GM19463 (cell line): ENCODE data around the gene CEP152.
"Not testable (repeated sequence)": the region's sequence is repeated elsewhere in the genome, so short reads cannot be mapped to it uniquely, and the experiment has no call there.

Experiments used
- ATAC-seq: cut with Tn5 transposase; IDR thresholded peaks from one replicate; pipeline ENCODE4 v1.9.1; 2021; ENCODE audit warnings: mild to moderate bottlenecking, moderate library complexity; ENCODE audit not compliant: unreplicated experiment

CEP152 gene, protein sequence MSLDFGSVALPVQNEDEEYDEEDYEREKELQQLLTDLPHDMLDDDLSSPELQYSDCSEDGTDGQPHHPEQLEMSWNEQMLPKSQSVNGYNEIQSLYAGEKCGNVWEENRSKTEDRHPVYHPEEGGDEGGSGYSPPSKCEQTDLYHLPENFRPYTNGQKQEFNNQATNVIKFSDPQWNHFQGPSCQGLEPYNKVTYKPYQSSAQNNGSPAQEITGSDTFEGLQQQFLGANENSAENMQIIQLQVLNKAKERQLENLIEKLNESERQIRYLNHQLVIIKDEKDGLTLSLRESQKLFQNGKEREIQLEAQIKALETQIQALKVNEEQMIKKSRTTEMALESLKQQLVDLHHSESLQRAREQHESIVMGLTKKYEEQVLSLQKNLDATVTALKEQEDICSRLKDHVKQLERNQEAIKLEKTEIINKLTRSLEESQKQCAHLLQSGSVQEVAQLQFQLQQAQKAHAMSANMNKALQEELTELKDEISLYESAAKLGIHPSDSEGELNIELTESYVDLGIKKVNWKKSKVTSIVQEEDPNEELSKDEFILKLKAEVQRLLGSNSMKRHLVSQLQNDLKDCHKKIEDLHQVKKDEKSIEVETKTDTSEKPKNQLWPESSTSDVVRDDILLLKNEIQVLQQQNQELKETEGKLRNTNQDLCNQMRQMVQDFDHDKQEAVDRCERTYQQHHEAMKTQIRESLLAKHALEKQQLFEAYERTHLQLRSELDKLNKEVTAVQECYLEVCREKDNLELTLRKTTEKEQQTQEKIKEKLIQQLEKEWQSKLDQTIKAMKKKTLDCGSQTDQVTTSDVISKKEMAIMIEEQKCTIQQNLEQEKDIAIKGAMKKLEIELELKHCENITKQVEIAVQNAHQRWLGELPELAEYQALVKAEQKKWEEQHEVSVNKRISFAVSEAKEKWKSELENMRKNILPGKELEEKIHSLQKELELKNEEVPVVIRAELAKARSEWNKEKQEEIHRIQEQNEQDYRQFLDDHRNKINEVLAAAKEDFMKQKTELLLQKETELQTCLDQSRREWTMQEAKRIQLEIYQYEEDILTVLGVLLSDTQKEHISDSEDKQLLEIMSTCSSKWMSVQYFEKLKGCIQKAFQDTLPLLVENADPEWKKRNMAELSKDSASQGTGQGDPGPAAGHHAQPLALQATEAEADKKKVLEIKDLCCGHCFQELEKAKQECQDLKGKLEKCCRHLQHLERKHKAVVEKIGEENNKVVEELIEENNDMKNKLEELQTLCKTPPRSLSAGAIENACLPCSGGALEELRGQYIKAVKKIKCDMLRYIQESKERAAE (N-terminal part only)

DNA sequence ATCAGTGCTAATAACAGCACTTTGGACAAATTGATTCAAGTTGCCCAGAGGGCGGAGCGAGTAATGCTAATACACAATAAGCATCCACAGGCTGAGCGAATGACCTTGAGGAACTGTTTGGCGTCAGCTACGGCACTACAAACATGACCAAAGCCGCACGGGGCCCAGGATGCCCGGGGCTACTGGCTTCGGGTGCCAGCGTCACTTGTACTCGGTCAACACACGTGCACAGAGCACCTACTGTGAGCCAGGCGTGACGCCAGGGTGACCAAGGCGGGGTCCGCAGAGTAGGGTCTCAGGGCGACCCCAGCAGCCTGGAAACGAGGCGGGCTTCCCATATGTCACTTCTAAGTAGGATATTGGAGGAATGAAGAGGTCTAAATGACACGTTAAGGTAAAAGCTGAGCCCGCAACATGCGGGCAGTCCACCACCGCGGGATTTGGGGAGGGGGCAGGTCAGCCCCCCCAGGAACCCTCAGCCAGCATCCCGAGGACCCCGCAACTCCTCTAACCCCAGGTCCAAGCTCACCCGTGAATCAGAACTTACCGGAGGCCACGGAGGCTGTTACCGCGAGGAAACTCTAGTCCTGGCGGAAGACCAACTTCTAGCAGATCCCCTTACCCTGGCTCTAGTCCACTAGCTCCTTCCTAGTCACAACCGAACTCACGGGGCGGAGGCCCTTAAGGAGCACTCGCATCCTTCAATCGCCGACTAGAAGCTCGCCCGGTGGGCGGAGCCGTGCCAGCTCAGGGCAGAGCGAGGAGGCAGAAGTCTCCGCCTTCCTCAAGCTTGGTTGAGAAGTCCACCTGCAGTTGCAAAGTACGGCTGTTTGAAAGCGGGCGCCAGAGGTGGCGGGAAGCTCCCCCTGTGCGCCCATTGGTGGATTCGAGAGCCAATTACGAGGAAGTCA is at the start of gene CEP152:
CEP152 (minus strand) TSS at position 656 of the 911 bp plus-strand sequence. CDS start 5,420 bp downstream, outside the sequence.
- ATAC-seq, result peak; percentile 92

DNA sequence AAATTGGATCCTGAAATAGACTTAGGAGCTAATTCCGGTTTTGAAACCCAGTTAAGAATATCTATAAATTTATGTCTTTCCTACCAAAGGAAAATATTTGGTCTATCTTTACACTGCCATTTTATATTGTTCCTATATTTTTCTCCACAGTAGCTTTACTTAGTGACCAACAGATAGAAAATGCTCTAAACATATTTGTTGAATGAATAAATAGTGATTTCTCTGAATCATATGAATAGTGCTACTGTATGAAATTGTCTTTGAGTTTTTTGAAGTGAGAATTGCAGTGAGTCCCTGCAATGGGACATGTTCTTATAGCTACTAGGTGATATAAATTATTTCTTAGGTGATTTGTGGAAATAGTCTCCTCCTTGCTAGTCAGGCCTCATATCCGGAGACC is 48.6 kb upstream of the CEP152 start:
- ATAC-seq, result no peak

DNA sequence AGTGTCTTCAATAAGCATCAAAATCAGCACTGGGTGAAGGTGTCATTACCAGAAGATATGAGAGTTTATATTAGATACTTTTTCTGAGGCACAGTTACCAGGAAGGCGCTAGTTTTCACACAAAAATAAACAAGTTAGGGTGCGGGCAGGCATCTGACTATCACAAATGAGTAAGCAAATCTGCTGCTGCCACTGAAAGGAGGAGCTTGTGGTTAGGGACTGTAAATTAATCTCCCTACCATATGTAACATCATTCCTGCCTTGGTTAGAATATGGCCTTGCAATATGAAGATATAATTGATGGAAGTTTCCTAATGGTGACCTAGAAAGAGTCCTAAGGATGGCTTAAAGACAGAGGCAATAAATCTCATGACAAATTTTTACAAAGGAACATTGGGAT is 47.5 kb upstream of the CEP152 start:
- ATAC-seq, result peak; percentile 46

DNA sequence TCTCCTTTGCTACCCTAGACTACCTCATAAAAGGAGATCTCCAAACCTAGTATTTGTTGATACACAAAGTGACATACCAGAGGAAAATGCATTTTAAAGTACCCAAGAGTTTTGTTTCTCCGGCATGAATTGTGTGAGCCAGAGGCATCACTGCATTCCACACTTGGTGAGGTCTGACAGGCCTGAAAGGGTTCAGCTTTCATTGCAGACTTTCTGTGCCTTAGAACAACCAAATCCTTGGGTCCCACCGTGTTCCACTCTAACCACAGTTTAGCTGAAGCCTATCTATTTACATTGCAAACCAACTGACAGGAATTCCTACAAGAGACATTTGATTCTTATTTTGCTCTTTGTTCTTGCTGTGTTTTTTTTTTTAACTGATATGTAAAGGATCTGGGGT is 46.1 kb upstream of the CEP152 start:
- ATAC-seq, result no peak

DNA sequence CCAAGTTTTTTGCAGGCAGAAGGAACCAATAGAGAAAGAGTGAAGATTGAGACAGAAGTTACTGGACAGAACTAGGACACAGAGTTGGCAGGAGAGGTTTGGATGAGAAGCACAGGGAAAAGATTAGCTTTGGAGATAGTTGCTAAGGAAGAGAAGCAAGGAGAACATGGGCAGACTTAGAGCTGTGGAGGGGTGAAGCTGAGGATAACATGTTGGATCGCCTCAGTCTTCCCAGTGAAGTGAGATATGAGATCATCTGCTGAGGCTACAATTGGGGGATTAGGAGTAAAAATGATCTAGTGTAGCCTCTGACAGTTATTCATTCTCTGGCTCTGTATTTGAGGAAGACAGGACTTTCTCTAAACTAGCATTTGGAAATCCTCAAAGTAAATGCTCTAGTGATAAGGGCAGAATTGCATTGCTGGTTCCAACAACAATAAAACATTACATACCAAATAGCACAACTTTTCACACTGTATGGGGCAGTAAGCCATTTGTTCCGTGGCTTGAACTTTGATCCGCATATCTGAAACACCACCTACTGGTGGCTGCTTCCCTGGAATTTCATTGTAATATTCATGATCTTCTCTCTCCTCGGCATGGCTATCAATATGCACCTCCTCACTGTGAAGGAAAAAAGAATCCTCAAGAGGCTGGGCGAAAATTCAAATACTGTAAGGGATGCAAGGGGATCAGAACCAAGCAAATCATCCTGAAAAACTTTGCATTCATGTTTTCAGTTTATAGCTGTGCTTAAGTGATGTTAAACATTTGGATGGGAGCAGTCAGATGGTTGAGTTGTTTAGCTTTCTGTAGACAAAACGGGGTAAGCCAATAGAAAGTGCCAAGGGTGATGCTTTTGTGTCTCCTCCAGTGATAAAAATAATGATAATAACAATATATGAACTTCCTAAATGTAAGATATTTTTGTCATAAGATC is 44.9 kb upstream of the CEP152 start:
- no peak for ATAC-seq

DNA sequence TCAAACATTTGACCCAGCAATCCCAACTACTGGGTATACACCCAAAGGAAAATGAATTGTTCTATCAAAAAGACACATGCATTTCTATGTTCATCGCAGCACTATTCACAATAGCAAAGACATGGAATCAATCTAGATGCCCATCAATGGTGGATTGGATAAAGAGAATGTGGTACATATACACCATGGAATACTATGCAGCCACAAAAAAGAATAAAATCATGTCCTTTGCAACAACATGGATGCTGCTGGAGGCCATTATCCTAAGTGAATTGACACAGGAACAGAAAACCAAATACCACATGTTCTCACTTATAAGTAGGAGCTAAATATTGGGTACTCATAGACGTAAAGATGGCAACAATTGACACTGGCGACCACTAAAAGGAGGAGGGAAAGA is 43.6 kb upstream of the CEP152 start:
- ATAC-seq, result not testable (repeated sequence)

DNA sequence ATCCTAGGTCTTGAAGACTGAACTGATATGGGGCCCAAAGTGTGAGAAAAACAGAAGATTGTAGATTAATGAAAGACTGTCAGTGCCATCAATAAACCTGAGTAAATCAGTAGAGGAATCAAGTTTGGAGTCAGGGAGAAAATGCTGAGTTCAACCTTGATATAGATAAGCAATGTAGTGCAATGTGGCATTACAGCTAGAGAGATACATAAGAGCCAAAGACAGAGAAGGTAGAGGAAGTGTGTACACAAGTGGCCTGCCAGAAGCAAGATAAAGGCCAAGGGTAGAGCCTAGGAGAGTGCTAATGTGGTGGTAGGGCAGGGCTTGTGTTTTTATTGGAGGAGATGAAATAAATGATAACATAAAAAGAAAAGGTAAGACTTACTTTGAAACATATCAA is 41.1 kb upstream of the CEP152 start:
- no peak for ATAC-seq

DNA sequence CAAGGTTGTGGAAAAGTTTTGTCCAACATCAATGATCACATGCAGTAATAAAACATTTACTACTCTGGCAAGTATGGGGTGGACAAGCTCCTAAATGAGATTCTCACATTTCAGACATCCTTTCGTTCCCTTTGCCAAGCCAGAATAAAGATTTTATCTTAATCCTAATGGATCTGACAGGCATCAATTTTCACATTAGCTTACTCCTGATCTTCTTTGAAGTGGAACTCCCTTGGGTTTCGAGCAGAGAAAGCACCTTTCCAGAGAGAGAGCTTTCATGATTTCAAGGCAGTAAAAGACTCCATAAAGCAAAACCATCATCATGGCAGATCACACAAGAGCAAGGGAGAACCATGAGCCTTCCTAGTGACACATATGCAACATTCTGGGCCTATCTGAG is 39.8 kb upstream of the CEP152 start:
- ATAC-seq, result no peak

DNA sequence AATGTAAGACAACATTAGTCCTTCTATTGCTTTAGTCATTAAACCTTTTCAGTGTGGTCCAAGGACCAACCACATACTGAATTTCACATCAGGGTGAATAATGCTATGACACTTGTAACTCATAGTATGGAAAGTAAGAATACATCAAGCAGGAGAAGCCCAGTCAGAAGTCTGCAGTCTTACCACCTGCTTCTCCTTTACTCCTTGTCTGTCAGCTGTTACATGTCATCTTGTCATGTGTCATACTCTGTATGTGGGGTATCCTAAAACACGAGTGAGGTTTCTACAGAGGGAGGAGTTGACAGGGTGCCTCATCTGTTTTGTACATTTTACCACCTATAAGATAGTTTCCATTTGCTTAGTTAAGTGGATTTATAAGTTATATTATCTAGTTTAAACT is 34.3 kb upstream of the CEP152 start:
- ATAC-seq, result no peak

DNA sequence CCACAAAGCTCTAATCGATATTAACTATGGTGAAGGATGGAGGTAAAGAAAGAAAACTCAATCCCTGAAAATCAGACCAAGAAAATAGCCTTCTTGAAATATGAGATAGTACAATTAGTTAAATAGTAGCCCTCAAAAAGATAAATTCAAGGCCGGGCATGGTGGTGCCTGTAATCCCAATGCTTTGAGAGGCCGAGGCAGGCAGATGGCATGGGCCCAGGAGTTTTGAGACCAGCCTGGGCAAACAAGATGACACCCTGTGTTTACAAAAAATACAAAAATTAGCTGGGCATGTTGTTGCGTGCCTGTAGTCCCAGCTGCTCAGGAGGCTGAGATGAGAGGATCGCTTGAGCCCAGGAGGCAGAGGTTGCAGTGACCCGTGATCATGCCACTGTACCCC is 31.6 kb upstream of the CEP152 start:
- ATAC-seq, result no peak

- ATAC-seq, result no peak
These were observed 23.9 kb upstream of the CEP152 start for GRCh38 chr15:48834756-48835155.

GRCh38 chr15:48833526-48834239 is 22.8 kb upstream of the CEP152 start:
- ATAC-seq, result no peak

DNA sequence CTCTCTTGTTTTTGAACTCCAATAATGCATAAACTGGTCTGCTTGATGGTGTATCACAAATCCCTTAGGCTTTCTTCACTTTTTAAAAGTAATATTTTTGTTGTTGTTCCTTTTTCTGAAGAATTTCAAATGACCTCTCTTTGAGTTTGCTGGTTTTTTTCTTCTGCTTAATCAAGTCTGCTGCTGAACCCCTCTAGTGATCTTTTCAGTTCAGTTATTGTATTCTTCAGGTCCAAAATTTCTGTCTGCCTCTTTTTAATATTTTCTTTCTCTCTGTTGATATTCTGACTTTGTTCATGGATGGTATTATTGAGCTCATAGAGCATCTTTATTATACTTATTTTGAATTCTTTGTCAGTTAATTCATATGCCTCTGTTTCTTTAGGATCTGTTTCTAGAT is 21.8 kb upstream of the CEP152 start:
- ATAC-seq, result no peak

DNA sequence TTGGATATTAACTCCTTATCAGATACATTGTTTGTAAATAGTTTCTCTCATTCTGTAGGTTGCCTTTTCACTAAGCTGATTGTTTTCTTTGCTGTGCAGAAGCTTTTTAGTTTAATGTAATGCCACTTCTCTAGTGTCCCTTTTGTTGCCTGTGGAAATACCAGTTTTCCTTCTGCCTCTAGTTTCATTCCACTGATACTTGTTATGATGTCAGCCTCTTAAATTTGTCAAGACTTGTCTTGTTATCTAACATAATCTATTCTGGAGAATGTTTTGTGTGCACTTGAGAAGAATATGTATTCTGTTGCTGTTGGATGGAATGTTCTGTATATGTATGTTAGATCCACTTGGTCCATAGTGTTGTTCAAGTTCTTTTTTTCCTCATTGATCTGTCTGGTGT is 18.0 kb upstream of the CEP152 start:
- ATAC-seq, result no peak

DNA sequence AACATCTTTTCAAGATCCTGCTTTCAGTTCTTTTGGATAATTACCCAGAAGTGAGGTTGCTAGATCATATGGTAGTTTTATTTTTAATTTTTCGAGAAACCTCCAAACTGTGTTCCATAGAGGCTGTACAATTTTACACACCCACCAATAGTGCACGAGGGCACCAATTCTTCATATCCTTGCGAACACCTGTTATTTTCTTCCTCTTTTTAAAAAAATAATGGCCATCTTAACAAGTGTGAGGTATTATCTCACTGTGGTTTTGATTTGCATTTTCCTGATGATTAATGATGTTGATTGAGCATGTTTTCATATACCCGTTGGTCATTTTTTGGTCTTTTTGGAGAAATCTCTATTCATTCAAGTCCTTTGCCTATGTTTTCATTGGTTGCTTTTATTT is 17.6 kb upstream of the CEP152 start:
- ATAC-seq, result no peak

DNA sequence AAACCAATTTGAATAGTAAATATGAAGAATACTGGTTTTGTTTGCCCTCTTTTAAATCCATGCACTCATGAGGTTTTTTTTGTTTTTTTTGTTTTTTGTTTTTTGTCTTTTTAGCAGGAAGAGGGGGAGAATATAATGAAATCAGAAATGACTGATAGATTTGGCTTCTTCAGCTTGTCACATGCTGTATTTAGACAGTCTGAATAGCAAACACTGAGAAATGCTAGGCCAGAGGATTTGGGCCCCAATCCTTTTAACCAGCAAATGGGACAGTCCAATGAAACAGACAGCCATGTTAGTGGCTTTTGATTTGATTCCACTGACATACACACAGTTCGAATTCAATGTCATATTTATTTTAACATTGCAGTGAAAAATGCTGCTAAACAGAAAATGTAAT is 14.2 kb upstream of the CEP152 start:
- no peak for ATAC-seq

DNA sequence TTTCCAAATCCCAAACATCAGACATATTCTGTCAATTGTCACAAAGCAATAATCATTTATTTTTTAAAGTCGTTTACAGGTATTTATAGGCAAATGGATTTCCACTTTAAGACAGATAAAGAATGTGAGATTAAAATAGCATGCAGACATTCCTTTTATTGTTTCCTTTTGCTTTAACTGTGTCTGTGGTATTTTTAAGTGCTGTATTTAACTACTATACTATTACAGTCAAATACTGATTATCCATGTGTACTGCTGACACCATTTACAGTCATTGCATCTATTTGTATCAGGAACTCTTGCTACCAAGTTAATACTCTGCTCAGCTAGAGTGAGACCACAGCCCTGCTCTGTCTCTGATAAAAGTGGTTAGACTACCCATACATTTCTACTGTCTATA is 12.8 kb upstream of the CEP152 start:
- ATAC-seq, result no peak

- ATAC-seq, result no peak
These were observed 12.4 kb upstream of the CEP152 start for GRCh38 chr15:48823237-48823636.
